Tibial nerve (tissue), 4 donors: ENCODE results near the gene TSPAN19. TPM values are rescaled to one million over a fixed set of nuclear protein-coding genes. Genes with fewer than 3 reads are reported as not detected.

ENCODE experiments used
- DNase-seq, 2 donors: peaks; one replicate each; pipeline ENCODE4 v3.0.0-alpha.2; 2019; ENCODE audit warnings: low spot score in 2 of 2
- H3K27ac ChIP-seq, 4 donors: fragments of 200-600 bp; sonication (generic) in 3 of 4; one replicate each; pipeline ENCODE4 v1.5.1; 2017 to 2019; ENCODE audit warnings: mild to moderate bottlenecking in 1 of 4
- H3K27me3 ChIP-seq, 2 donors: fragments of 200-600 bp; sonication (generic) in 1 of 2; one replicate each; pipeline versions ENCODE4 v1.5.1 to v1.6.0; 2017 to 2019
- H3K36me3 ChIP-seq, 3 donors: fragments of 200-600 bp; sonication (generic); one replicate each; pipeline ENCODE4 v1.5.1; 2018 to 2019
- H3K4me1 ChIP-seq, 4 donors: fragments of 200-600 bp; sonication (generic) in 3 of 4; one replicate each; pipeline ENCODE4 v1.5.1; 2017 to 2019
- H3K4me3 ChIP-seq, 4 donors: fragments of 200-600 bp; sonication (generic) in 3 of 4; one replicate each; pipeline ENCODE4 v1.5.1; 2017 to 2019; ENCODE audit warnings: mild to moderate bottlenecking in 1 of 4, moderate library complexity in 1 of 4
- H3K9me3 ChIP-seq, 4 donors: fragments of 200-600 bp; sonication (generic) in 3 of 4; one replicate each; pipeline ENCODE4 v1.5.1; 2017 to 2019
- EP300 ChIP-seq, 2 donors: sonication (generic); formaldehyde crosslinking; IDR thresholded peaks; one replicate each; pipeline ENCODE4 v1.6.1; 2017; ENCODE audit warnings: antibody characterized with exemption in 2 of 2, mild to moderate bottlenecking in 1 of 2
- POLR2A ChIP-seq, 2 donors: fragments of 450-650 bp; IDR thresholded peaks; one replicate each; pipeline ENCODE4 v1.6.1; 2017; ENCODE audit warnings: antibody characterized with exemption in 2 of 2, mild to moderate bottlenecking in 2 of 2, moderate library complexity in 2 of 2
- WGBS, 2 donors: methylation state at CpG; one replicate each; pipeline ENCODE4 v1.1.5; 2018; 5-methylcytosine and 5-hydroxymethylcytosine counted together
- total RNA-seq, 4 donors: library from RNA; depleted of rRNA; stranded (reverse); fragments of >200 nt; gene quantifications; one replicate each; pipeline ENCODE4 v1.1.0, GENCODE V29; 2016
- TF ChIP-seq, protein P1 (sequence below), 5 experiments: fragments of 200-600 bp in 3 of 5; fragments of 450-650 bp in 2 of 5; sonication (generic) in 3 of 5; IDR thresholded peaks; one replicate each; pipeline ENCODE4 v1.5.1; 2016 to 2019; ENCODE audit warnings: antibody characterized with exemption in 5 of 5, mild to moderate bottlenecking in 3 of 5, moderate library complexity in 2 of 5

TSPAN19 gene
- total RNA-seq, 4 donors from 2014 or later: 0.22 to 2.2 TPM; not detected in 2

DNA sequence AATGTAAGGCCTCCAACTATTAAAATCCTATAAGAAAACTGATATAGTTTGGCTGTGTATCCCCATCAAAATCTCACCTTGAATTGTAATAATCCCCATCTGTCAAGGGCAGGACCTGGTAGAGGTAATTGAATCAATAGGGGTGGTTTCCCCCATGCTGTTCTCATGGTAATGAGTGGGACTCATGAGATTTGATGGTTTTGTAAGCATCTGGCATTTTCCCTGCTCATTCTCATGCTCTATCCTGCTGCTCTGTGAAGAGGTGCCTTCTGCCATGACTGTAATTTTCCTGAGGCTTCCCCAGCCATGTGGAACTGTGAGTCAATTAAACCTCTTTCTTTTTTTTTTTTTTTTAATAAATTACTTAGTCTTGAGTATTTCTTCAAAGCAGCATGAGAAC is 31.9 kb downstream of the TSPAN19 start:
- Histone ChIP-seq H3K4me3 (no peak overlapping the region), H3K9me3 (no peaks in the 10 kb centered on the region), H3K27me3 (no peaks in the 10 kb centered on the region), H3K36me3 (no peaks in the 10 kb centered on the region), H3K4me1 (no peaks in the 10 kb centered on the region), H3K27ac (no peak overlapping the region)
- DNase-seq: no peak
- TF ChIP-seq EP300 (IDR thresholded peaks at IDR 0.05) (no peak), POLR2A (IDR thresholded peaks at IDR 0.05) (no peak)
- TF ChIP-seq, protein P1, sequence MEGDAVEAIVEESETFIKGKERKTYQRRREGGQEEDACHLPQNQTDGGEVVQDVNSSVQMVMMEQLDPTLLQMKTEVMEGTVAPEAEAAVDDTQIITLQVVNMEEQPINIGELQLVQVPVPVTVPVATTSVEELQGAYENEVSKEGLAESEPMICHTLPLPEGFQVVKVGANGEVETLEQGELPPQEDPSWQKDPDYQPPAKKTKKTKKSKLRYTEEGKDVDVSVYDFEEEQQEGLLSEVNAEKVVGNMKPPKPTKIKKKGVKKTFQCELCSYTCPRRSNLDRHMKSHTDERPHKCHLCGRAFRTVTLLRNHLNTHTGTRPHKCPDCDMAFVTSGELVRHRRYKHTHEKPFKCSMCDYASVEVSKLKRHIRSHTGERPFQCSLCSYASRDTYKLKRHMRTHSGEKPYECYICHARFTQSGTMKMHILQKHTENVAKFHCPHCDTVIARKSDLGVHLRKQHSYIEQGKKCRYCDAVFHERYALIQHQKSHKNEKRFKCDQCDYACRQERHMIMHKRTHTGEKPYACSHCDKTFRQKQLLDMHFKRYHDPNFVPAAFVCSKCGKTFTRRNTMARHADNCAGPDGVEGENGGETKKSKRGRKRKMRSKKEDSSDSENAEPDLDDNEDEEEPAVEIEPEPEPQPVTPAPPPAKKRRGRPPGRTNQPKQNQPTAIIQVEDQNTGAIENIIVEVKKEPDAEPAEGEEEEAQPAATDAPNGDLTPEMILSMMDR (IDR thresholded peaks at IDR 0.05): no peak

DNA sequence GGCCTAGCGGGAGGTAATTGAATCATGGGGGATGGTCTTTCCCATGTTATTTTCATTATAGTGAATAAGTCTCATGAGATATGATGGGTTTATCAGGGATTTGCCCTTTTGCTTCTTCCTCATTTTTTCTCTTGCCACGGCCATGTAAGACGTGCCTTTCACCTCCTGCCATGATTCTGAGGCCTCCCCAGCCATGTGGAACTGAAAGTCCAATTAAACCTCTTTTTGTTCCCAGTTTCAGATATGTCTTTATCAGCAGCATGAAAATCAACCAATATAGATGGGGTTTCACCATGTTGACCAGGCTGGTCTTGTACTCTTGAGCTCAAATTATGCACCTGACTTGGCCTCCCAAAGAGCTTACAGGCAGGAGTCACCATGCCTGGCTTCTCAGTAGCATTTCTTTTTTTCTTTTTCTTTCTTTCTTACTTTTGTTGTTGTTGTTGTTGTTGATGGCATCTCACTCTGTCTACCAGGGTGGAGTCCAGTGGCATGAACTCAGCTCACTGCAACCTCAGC is 33.2 kb downstream of the TSPAN19 start:
- Histone ChIP-seq H3K36me3 (no peaks in the 10 kb centered on the region), H3K4me1 (no peaks in the 10 kb centered on the region), H3K27me3 (no peaks in the 10 kb centered on the region), H3K9me3 (no peaks in the 10 kb centered on the region), H3K27ac (no peak overlapping the region), H3K4me3 (no peak overlapping the region)
- DNase-seq: no peak
- WGBS, 2 donors: 78 to 84% methylated on average over 3 of the region's 3 CpGs
- TF ChIP-seq EP300 (IDR thresholded peaks at IDR 0.05): no peak
- TF ChIP-seq POLR2A (IDR thresholded peaks at IDR 0.05): no peak
- TF ChIP-seq, protein P1 (IDR thresholded peaks at IDR 0.05): no peak

DNA sequence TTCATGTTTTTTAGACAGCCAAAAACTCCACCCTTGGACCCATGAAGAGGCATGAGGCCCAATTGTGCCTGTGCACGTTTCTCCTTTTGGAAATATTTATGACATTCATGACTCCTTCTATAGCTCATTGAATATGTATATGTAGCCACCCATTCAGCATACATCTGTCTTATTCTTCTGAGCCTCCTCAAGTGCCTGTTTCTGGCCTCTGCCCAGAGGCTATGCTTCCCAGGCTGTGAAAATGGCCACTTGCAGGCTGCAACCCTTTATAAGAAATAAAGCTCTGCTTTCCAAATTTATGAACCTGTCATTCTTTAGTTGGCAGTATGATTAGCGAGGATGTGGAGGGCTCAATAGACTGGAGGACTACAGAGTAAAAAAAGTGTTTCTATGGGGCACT is 35.3 kb downstream of the TSPAN19 start:
- WGBS, 2 donors: 57 to 62% methylated on average over 2 of the region's 2 CpGs
- Histone ChIP-seq H3K4me1 (no peaks in the 10 kb centered on the region), H3K27ac (no peak overlapping the region), H3K4me3 (no peak overlapping the region), H3K36me3 (no peaks in the 10 kb centered on the region), H3K9me3 (no peaks in the 10 kb centered on the region), H3K27me3 (no peaks in the 10 kb centered on the region)
- DNase-seq: no peak
- TF ChIP-seq EP300 (IDR thresholded peaks at IDR 0.05): no peak
- TF ChIP-seq, protein P1 (IDR thresholded peaks at IDR 0.05): no peak
- TF ChIP-seq POLR2A (IDR thresholded peaks at IDR 0.05): no peak

DNA sequence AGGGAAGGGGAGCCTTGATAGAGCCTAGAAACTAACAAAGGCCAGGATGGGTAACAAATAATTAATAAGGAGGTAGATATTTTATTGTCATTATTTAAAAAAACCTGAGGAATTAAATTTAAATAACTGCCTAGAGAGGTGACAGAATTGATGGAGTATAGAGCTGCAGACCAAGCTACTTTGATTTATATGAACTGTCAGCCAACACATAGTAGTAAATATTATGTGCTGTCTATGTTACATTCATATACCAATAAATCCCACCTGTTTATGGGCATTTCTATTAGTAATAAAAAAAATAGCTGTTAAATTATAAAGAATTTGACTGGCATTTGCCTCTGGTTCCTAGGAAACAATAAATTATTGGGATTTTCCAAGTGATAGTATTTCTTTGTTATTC is 37.7 kb downstream of the TSPAN19 start:
- Histone ChIP-seq H3K36me3 (no peaks in the 10 kb centered on the region), H3K4me3 (no peak overlapping the region), H3K27ac (no peak overlapping the region), H3K27me3 (no peaks in the 10 kb centered on the region), H3K9me3 (no peaks in the 10 kb centered on the region), H3K4me1 (no peaks in the 10 kb centered on the region)
- TF ChIP-seq POLR2A (IDR thresholded peaks at IDR 0.05) (no peak), EP300 (IDR thresholded peaks at IDR 0.05) (no peak)
- TF ChIP-seq, protein P1 (IDR thresholded peaks at IDR 0.05): no peak
- no peak for DNase-seq

DNA sequence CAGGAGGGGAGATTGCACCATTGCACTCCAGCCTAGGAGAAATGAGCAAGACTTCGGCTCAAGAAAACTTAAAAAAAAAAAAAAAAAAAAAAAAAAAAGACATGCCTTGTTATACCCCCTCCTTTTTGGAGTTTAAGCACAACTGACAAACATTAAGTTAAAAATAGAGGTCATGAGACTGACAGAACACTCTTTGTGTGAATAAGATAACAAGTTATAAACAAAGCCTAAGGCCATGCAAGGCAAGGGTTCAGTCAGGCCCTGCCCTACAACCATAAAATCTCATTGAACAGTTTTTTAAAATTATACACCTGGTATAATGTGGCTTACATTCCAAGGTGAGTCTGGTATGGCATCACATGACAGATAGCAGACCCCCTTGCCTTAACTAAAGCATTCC is 39.3 kb downstream of the TSPAN19 start:
- TF ChIP-seq EP300 (IDR thresholded peaks at IDR 0.05) (no peak), POLR2A (IDR thresholded peaks at IDR 0.05) (no peak)
- TF ChIP-seq, protein P1 (IDR thresholded peaks at IDR 0.05): no peak

More for the DNA sequence above, 39.3 kb downstream of the TSPAN19 start:
- WGBS, 2 donors: 50 to 54% methylated on average over 1 of the region's 1 CpG
- H3K27me3 ChIP-seq: no peaks in the 10 kb centered on the region
- no peaks in the 10 kb centered on the region for H3K4me1 ChIP-seq
- no peak for DNase-seq
- H3K36me3 ChIP-seq: no peaks in the 10 kb centered on the region
- no peaks in the 10 kb centered on the region for H3K9me3 ChIP-seq
- no peak overlapping the region for H3K4me3 ChIP-seq
- no peak overlapping the region for H3K27ac ChIP-seq
